ENCODE measurements around the gene SLC66A2.
"Not testable (repeated sequence)": the region's sequence is repeated elsewhere in the genome, so short reads cannot be mapped to it uniquely, and the experiment has no call there.

SLC66A2 gene

DNA sequence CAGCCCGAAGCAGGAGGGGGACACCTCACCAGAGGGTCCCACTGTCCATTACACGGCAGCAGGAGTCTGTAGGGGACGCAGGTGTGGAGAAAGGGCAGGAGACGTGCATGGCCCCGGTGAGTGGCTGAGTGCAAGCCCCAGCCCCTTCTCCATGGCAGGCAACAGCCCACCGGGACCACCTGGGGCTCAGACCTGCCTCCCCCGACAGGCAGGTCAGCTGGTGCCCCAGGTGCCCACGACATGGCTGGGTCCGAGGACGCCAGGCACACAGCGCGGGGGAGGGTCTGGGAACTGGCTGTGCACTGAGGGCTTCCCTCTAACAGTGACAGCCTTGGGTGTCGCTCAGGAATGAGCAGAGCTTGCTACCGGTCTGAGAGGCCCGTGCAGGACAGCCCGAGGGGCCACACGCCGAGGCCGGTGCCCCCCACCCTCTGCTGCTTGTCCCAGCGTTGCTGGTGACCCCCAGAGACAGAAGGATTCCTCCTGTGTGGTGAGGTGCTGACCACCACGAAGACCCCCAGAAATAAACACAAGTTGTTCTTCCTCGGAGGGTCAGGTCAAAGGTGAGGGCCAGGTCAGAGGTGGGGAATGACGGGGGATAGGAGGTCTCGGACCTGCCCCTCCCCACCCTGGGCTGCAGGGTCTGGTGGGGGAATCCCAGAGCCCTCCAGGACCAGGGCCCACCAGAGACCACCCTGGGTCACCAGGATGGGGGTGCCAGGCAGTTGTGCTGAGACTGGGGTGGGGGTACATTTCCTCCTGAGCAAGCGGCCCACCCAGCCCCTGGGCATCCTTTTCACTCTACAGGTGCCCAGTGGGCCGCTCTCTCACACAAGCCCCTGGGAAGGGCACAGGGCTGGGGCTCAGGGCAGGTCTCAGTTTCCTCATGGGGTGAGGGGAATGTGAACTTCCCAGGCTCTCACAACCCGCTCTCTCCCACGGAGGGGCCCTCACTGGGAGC lies 50.6 kb downstream of the SLC66A2 start:
- no peak for DNase-seq

DNA sequence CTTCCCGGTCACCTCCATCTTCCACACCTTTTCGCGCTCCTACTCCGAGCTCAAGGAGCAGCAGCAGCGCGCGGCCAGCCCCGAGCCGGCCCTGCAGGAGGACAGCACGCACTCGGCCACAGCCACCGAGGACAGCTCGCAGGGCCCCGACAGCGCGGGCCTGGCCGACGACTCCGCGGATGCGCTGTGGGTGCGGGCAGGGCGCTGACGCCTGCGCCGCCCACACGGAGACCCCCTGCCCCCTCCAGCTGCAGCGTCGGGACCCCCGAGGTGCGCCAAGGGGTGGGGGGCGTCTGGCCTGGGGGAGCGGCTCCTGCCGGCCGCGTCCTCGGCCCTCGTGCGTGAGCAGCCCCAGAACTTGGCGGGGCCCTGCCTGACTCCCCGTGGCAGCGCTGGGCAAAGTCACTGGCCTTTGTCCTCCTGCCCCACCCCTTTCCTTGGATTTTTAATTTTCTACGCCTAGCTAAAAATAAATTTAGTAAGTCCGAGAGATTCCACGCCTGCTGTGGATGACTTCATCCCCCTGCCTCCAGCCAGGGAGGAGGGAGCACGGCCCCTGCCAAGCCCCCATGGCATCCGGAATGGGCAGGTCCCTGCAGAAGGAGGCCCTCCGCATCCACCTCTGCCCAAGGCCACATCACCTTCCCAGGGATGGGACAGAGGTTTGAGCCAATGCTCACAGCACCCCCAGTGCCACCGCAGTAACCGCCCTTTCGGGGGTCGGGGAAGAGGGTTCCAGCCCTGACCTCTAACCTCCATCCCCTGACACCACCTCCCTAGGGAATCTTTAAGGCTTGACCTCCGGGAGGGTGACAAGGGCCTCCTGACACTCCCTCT lies 51.6 kb downstream of the SLC66A2 start:
- no peak for DNase-seq

DNA sequence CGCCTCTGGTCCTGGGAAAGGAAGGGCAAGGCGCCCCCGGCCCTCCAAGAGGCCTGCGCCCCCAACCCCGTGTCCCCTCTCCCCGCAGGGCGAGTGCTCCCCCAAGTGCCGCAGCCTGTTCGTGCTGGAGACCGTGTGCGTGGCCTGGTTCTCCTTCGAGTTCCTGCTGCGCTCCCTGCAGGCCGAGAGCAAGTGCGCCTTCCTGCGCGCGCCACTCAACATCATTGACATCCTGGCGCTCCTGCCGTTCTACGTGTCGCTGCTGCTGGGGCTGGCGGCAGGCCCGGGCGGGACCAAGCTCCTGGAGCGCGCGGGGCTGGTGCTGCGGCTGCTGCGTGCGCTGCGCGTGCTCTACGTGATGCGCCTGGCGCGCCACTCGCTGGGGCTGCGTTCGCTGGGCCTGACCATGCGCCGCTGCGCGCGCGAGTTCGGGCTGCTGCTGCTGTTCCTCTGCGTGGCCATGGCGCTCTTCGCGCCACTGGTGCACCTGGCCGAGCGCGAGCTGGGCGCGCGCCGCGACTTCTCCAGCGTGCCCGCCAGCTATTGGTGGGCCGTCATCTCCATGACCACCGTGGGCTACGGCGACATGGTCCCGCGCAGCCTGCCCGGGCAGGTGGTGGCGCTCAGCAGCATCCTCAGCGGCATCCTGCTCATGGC lies 52.4 kb downstream of the SLC66A2 start:
- no peak for DNase-seq

DNA sequence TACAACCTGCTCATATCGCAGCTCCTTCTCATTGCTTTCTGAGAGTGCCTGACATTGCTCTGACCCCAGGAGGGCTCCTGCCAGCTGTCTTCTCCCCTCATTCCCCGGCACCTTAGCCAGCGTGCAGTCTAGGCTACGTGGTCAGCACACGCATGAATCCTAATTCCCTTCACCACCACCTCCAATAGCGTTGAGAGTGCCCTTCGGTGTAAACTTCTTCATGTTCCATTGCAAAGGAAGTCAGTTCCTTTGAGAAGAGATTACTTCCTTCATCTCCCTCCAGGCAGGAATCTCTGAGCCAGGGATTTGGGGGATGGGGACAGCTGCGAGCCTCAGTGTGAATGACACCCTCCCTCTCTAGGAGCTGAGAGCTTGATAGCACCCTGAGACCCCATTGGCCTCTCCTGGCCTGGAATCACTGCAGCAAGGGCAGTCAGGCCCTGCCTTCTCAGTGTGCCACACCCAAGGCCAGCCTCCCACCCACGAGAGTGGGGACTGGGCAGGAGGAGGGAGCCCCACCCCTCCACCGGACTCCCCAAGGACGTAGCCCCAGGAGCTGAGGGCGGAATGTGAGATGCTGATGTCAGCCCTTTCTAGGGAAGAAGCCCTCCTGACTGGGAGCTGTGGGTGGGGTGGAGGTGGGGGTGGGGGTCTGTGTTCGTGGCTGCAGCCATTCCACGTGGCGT lies 53.4 kb downstream of the SLC66A2 start:
- DNase-seq, result no peak

DNA sequence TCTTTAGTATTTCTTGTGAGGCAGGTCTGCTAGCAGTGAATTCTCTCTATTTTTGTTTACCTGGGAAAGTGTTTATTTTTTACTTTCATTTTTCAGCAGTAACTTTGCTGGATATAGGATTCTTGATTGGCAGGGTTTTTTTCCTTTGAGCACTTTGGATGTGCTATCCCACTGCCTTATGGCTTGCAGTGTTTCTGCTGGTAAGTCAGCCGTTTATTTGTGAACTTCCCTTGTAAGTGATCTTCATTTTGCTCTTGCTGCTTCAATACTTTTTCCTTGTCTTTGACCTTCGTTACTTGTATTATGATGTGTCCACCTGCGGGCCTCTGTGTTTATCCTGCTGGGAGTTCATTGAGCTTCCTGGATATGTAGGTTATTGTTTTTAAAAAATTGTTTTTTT lies 54.7 kb downstream of the SLC66A2 start:
- no peak for DNase-seq

DNA sequence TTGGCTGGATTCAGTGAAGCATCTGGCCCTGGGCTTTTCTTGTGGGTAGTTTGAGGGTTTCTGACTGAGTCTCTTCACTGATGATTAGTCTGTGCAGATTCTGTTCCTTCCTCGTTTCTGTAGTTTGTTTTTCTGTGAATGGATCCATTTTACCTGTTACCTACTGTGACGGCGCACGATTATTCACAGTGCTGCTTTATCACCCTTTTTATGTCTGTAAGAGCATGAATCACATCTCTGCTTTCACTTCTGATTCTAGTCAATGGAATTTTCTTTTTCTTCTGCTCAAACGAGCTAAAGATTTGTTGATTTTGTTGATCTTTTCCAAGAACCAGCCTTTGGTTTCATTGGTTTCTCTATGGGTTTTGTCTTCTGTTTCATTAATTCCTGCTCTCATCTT lies 60.8 kb downstream of the SLC66A2 start:
- DNase-seq, result no peak

DNA sequence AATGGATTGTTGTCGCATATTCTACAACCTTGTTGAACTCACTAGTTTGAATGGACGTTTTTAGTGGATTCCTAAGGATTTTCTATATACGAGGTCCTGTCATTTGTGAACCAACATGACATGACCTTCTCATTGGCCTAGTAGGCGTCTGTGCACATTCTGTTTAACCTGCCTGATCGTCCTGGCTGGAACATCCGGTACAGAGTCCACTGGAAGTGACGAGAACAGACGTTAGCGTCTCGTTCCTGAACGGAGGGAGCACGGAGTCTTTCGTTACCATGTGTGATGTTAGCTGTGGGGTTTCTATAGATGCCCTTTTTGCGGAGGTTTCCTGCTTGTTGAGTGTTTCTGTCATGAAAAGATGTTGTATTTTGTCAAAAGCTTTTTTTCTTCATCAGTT lies 61.9 kb downstream of the SLC66A2 start:
- no peak for DNase-seq

DNA sequence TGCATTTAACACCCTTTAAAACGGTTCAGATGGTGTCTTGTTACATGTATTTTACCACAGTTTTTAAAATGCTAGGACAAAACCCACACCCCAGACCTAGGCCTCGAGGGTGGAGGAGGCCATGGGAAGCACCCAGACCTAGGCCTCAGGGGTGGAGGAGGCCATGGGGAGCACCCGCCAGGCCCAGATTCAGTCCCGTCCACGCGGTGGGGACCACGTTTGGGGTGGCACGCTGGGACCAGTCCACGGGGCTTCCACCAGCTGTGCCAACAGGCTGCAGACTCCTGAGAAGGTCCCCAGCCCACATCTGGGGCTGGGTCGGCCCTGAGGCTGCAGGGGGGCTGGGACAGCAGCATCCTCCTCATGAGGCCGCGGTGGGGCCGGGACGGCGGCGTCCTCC lies 63.4 kb downstream of the SLC66A2 start:
- DNase-seq, result no peak

DNA sequence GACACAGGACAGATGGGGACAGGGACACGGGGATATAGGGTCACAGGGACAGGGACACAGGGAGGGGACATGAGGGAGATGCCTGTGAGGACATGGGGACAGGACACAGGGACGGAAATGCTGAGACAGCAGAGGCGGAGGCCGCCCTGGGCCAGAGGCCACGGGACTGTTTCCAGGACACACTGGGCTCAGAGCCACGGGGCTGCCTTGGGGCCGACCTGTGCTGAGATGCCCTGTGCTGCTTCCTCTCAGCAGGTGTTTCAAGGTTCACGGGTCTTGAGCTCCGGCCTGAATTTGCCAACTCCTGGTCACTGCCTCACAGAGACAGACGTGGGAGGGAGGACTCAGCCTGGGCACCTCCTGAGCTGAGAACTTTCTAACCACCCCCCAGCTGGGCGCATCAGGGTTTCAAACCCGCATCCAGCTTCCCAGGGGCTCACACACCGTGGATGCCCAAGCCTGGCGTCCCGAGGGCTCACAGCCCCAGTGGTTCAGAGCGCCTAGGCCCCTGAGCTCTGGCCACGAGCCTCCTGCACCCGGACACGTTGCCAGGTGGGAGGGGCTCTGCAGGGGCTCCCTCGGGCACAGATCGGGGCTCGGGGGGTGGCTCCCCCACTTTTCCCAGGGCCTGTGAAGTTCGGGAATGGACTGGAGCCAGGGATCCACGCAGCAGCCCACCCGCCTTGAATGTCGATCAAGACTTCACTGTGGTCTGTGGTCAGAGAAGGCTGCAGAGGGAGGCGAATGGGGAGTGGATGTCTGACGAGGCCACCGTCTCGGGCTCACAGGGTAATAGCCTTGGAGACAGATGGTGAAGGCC lies 64.1 kb downstream of the SLC66A2 start:
- no peak for DNase-seq

DNA sequence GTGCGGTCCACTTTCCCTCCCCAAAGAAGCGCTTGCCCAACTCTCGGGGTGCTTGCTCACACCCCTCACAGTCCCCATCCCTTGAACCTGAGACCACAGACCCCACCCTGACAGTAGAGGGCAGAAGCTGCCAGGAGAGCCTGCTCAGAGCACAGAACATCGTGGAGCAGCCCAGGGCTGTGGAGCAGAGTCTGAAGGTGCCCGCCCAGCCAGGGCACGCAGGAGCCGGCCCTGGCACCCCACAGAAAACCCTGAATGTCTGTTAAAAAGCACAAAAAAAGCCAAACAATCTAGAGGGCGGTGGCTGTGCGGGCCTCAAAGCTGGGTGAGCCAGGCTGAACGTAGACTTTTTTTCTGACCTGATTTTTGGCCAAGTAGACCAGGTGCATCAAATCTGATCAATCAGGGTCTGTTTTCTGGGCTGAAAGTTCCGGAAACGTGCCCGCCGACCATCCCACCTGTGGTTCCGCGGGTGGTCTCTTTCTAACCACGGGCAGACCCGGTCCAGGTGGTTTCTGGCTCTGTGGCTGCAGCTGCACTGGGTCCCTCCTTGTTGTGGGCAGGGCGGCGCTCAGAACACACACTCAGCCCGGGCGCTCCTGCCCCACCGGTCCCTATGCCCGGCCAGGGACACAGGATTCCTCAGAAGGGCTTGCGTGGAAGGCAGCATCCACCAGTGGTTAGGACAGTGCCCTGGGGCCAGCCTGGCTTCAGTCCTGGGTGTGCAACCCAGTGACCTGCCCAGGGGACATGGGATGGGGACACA lies 66.3 kb downstream of the SLC66A2 start:
- no peak for DNase-seq

DNA sequence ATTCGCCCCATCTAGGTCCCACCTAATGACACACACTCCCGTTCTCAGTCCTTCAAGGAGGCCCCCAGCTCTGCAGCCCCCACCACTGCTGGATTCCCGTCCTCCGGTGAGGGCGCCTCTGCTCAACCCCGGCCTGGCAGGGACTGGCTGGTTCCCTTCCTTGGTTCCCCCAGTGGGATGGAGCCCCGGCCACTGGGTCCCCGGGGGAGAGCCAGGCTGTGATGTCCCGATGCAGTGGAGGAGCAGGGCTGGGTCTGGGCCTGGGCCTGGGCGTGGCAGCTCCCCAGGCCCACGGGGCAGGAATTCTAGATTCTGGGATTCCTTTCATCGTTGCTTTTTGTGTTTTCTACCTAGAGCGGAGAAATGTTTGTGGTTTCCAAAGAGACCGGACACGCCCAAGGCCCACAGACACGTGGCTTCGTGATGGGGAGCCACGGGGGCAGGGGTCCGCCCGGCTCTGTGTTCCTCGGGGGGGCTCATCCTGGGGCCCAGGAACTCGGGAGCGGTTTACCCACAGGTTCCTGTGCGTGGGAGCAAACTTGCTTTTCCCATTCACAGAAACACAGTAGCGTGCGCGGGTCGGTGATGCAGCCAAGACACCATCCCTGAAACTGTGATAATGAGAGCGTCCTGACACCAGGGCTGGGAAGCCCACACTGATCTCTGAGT lies 67.0 kb downstream of the SLC66A2 start:
- DNase-seq, result no peak

DNA sequence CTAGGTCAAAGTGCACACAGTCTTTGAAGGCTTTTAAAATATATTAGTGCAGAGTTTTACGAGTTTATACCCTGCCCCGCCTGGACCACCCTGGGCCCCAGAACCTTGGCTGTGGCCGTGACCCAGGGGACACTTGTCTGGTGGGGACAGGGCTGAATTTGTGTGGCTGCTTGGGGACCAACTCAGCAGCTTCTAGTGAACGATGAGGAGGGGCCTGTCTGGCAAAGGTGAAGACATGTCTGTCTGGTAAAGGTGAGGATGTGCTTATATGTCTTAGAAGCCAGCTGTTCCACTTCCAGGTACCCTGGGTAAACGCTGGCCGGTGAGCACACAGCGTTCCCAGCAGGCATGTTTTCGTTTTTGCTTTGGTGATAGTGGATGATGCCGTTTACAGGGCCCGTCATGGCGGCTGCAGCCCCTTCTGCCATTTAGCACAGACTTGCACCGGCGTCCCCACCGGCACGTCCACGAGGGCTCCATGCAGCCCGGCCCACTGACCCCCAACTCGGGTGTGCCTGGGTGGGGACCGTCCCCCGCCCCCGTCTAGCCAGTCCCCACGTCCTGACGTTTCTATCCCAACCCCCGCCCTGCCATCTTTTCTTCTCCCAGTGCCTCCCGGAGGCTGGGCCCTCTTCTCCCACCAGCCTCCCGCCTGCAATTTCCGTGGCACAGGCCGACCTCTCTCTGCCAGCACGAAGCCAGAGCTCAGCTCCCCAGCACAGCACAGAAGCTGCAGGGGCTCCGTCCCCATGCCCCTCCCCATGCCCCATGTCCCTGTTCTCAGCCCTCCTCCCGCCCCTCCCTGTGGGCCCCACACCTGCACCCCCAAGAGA lies 67.8 kb downstream of the SLC66A2 start:
- no peak for DNase-seq

DNA sequence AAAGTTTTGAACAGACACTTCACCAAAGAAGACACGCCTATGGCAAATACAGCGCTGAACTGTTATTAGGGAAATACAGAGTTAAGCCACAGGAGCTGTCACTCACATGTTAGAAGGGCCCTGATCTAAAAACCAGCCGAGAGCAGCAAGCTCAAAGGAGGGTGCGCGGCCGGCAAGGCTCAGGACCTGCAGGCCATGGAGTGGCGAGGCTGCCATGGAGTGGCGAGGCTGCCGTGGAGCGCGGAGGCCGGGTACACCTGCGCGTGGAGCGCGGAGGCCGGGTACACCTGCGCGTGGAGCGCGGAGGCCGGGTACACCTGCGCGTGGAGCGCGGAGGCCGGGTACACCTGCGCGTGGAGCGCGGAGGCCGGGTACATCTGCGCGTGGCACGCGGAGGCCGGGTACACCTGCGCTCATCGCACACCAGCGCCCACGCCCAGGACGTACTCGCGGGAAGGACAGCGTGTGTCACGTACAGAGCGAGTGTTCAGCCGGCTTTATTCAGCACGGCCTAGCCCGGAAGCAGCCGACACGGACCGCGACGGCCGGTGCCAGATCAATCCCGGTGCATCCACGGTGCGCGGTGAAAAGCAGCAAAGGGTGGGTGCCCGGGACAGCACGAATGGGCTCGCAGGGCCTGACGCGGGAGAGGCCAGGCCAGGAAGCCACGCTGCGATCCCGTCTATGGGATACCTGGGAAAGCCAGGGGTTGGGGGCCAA lies 68.8 kb downstream of the SLC66A2 start:
- DNase-seq, result no peak

DNA sequence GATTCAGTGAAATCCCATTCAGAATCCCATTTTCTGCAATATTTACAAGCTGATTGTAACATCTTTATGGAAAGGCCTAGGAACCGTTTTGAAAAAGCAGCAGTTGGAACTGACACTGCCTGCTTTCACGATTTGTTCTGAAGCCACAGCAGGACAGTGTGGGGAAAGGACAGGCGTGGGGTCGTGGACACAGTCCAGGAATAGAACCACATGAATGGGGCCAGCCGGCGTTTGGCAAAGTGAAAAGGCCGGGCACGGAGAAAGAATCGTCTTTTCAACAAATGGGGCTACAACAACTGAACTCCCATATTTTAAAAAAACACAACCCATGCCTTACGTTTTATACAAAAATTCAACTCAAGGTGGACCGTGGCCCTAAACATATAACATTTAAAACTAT lies 69.8 kb downstream of the SLC66A2 start:
- no peak for DNase-seq

DNA sequence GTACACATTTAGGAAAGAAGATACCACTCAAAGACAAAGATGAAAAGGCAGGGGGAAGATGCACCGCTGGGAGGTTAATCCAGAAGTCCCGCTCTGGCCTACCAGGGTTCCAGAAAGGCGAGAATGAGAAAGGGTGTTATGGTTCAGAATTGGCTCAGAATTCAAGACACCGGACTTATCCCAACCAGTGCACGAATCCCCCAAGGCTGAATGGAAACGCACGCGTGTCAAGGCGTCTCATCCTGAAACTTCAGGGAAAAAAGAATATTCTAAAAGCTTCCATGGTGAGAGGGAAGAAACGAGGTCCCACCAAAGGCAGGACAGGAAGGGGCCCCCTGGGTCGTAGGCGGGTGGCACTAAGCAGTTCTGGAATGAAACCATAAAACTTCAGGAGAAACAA lies 71.9 kb downstream of the SLC66A2 start:
- no peak for DNase-seq

DNA sequence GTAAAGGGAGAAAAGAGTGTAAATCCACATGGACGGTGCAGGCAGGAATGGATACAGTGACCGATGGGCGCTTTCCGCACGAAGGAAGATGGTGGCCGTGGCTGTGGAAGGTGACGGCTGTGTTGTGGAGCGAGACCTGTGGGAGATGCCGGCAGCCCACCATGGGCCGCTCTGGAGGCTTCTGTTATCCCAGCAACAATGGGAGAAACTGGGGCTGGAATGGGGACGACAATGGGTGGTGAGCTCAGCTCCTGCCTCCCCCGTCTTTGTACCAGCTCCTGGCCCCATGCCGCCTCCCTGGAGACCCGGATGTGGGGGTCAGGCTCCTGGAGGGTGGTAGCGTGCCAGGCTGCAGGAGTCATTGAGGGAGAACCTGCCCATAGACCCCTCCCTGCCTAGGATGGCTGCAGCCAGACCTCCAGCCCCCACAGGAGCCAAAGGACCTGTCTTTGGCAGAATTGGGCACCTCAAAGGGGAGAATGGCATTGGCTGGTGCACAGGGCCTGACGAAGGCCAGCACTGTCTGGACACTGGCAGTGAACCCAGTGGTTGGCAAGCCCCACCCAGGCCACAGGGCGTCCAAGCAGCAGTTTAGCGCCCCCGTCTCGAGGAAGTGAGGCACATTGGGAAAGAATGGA lies 72.6 kb downstream of the SLC66A2 start:
- no peak for DNase-seq

DNA sequence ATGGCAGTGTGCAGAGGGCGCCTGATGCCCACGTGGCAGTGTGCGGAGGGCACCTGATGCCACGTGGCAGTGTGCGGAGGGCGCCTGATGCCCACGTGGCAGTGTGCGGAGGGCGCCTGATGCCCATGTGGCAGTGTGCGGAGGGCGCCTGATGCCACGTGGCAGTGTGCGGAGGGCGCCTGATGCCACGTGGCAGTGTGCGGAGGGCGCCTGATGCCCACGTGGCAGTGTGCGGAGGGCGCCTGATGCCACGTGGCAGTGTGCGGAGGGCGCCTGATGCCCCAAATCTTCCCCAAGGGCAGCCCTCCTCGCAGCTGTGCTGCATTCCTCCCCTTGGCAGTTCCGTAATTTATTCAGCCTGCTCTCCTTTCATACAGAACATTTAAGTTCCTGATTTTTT lies 73.2 kb downstream of the SLC66A2 start:
- DNase-seq, result not testable (repeated sequence)
